ENCODE measurements around the gene ACP2. TPM values are rescaled to one million over a fixed set of nuclear protein-coding genes. Genes with fewer than 3 reads are reported as not detected.

Gene ACP2
- total and polyA plus RNA-seq, 4 donors, result 40.3 to 94.4 (median 79.3) TPM

DNA sequence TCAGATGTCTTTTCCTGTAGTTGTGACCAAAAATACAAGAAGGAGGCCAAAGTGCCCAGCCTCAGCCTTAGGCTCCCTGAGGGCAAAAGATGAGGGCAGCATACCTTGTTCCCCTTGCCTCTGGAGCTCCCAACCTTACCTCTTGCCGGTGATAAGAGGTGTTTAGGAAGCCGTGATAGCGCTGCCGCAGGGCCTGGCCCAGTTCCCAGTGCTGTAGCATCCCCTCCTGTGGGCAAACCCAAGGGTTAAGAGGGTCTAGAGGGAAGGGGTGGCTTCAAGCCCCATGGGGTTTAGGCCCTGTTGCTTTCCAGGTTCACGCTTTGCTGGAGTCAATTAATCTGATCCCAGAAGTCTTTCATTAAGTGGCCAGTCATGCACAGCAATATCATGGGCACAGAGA is 1.1 kb downstream of the ACP2 start:
- no peaks in the 10 kb centered on the region for H3K27me3 ChIP-seq (ENCODE audit: control insufficient read depth in 4 of 4, insufficient read depth in 4 of 4, low read length in 3 of 4)
- H3K9ac ChIP-seq (ENCODE audit: low read depth in 1 of 2, low read length in 2 of 2), result no peak overlapping the region
- TF ChIP-seq JUND (IDR thresholded peaks at IDR 0.05) (no peak), HNF4G (IDR thresholded peaks at IDR 0.05) (no peak), SP1 (IDR thresholded peaks at IDR 0.05) (no peak), EGR1 (IDR thresholded peaks at IDR 0.05; ENCODE audit: low read depth in 2 of 2) (no peak), RXRA (IDR thresholded peaks at IDR 0.05) (no peak), RAD21 (IDR thresholded peaks at IDR 0.05) (no peak), GABPA (IDR thresholded peaks at IDR 0.05 in 1 of 2, conservative IDR thresholded peaks at IDR 0.05 in 1 of 2) (no peak), TAF1 (conservative IDR thresholded peaks at IDR 0.05) (no peak), HNF4A (conservative IDR thresholded peaks at IDR 0.05) (no peak), FOXA2 (IDR thresholded peaks at IDR 0.05) (no peak), NR2F2 (IDR thresholded peaks at IDR 0.05) (no peak), YY1 (IDR thresholded peaks at IDR 0.05) (no peak), FOXA1 (IDR thresholded peaks at IDR 0.05) (no peak)
- TF ChIP-seq, protein P1, sequence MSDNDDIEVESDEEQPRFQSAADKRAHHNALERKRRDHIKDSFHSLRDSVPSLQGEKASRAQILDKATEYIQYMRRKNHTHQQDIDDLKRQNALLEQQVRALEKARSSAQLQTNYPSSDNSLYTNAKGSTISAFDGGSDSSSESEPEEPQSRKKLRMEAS (IDR thresholded peaks at IDR 0.05), result no peak
- TF ChIP-seq, protein P2, sequence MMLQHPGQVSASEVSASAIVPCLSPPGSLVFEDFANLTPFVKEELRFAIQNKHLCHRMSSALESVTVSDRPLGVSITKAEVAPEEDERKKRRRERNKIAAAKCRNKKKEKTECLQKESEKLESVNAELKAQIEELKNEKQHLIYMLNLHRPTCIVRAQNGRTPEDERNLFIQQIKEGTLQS (IDR thresholded peaks at IDR 0.05), result no peak
- TF ChIP-seq, protein P3, sequence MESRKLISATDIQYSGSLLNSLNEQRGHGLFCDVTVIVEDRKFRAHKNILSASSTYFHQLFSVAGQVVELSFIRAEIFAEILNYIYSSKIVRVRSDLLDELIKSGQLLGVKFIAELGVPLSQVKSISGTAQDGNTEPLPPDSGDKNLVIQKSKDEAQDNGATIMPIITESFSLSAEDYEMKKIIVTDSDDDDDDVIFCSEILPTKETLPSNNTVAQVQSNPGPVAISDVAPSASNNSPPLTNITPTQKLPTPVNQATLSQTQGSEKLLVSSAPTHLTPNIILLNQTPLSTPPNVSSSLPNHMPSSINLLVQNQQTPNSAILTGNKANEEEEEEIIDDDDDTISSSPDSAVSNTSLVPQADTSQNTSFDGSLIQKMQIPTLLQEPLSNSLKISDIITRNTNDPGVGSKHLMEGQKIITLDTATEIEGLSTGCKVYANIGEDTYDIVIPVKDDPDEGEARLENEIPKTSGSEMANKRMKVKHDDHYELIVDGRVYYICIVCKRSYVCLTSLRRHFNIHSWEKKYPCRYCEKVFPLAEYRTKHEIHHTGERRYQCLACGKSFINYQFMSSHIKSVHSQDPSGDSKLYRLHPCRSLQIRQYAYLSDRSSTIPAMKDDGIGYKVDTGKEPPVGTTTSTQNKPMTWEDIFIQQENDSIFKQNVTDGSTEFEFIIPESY (IDR thresholded peaks at IDR 0.05), result no peak
- TF ChIP-seq, protein P4, sequence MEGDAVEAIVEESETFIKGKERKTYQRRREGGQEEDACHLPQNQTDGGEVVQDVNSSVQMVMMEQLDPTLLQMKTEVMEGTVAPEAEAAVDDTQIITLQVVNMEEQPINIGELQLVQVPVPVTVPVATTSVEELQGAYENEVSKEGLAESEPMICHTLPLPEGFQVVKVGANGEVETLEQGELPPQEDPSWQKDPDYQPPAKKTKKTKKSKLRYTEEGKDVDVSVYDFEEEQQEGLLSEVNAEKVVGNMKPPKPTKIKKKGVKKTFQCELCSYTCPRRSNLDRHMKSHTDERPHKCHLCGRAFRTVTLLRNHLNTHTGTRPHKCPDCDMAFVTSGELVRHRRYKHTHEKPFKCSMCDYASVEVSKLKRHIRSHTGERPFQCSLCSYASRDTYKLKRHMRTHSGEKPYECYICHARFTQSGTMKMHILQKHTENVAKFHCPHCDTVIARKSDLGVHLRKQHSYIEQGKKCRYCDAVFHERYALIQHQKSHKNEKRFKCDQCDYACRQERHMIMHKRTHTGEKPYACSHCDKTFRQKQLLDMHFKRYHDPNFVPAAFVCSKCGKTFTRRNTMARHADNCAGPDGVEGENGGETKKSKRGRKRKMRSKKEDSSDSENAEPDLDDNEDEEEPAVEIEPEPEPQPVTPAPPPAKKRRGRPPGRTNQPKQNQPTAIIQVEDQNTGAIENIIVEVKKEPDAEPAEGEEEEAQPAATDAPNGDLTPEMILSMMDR (IDR thresholded peaks at IDR 0.05; ENCODE audit: low read depth, low read length, missing input control), result no peak
- TF ChIP-seq, protein P5, sequence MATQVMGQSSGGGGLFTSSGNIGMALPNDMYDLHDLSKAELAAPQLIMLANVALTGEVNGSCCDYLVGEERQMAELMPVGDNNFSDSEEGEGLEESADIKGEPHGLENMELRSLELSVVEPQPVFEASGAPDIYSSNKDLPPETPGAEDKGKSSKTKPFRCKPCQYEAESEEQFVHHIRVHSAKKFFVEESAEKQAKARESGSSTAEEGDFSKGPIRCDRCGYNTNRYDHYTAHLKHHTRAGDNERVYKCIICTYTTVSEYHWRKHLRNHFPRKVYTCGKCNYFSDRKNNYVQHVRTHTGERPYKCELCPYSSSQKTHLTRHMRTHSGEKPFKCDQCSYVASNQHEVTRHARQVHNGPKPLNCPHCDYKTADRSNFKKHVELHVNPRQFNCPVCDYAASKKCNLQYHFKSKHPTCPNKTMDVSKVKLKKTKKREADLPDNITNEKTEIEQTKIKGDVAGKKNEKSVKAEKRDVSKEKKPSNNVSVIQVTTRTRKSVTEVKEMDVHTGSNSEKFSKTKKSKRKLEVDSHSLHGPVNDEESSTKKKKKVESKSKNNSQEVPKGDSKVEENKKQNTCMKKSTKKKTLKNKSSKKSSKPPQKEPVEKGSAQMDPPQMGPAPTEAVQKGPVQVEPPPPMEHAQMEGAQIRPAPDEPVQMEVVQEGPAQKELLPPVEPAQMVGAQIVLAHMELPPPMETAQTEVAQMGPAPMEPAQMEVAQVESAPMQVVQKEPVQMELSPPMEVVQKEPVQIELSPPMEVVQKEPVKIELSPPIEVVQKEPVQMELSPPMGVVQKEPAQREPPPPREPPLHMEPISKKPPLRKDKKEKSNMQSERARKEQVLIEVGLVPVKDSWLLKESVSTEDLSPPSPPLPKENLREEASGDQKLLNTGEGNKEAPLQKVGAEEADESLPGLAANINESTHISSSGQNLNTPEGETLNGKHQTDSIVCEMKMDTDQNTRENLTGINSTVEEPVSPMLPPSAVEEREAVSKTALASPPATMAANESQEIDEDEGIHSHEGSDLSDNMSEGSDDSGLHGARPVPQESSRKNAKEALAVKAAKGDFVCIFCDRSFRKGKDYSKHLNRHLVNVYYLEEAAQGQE (IDR thresholded peaks at IDR 0.05), result no peak
- no peaks in the 10 kb centered on the region for H3K9me3 ChIP-seq (ENCODE audit: control insufficient read depth in 4 of 4, low read length in 3 of 4)
- H3K4me3 ChIP-seq (ENCODE audit: low read depth in 1 of 3, low read length in 3 of 3), result peak overlapping the region; percentile 79 to 99 (median 96)
- peaks cover 13 to 63% (median 44%) of the 10 kb centered on the region in 4 donors for H3K4me1 ChIP-seq (ENCODE audit: control insufficient read depth in 4 of 4, insufficient read depth in 4 of 4, low read length in 3 of 4)
- no peak for DNase-seq (ENCODE audit: low spot score)
- WGBS, result 53% methylated on average over 5 of the region's 5 CpGs
- H3K27ac ChIP-seq (ENCODE audit: low read depth in 1 of 2, low read length in 2 of 2), result peak overlapping the region in 1 of 2 donors; percentile 13
- H3K36me3 ChIP-seq (ENCODE audit: control insufficient read depth in 4 of 4, insufficient read depth in 3 of 4, low read depth in 1 of 4, low read length in 3 of 4), result peaks cover 2 to 9% (median 3%) of the 10 kb centered on the region in 4 donors
